KMS-11 (cell line): ENCODE measurements around the gene FAU.

Experiments
- H2AFZ ChIP-seq: fragments of 200-600 bp; sonication (generic); 2 replicates; pipeline ENCODE4 v1.6.1; 2016; ENCODE audit warnings: antibody characterized with exemption, mixed run types, low read depth
- H3K27ac ChIP-seq: fragments of 200-600 bp; sonication (generic); 2 replicates; pipeline ENCODE4 v1.6.1; 2016; ENCODE audit warnings: mild to moderate bottlenecking, mixed run types
- H3K27me3 ChIP-seq: fragments of 200-600 bp; sonication (generic); 2 replicates; pipeline ENCODE4 v1.6.1; 2017; ENCODE audit warnings: mild to moderate bottlenecking, low read depth, mixed run types, moderate library complexity; ENCODE audit not compliant: insufficient read depth
- H3K36me3 ChIP-seq: fragments of 200-600 bp; sonication (generic); 2 replicates; pipeline ENCODE4 v1.6.1; 2017; ENCODE audit warnings: mild to moderate bottlenecking, mixed run types; ENCODE audit not compliant: insufficient read depth
- H3K4me1 ChIP-seq: fragments of 200-600 bp; sonication (generic); 2 replicates; pipeline ENCODE4 v1.6.1; 2016; ENCODE audit warnings: mild to moderate bottlenecking, low read depth, mixed run types; ENCODE audit not compliant: poor library complexity, severe bottlenecking
- H3K4me2 ChIP-seq: fragments of 200-600 bp; sonication (generic); 2 replicates; pipeline ENCODE4 v1.7.0; 2016; ENCODE audit warnings: mild to moderate bottlenecking, mixed run types
- H3K4me3 ChIP-seq: fragments of 200-600 bp; sonication (generic); IDR thresholded peaks from 2 replicates; pipeline ENCODE4 v1.6.1; 2017; ENCODE audit warnings: low read depth, low read length, mixed read lengths; ENCODE audit not compliant: insufficient read depth
- H3K79me2 ChIP-seq: fragments of 200-600 bp; sonication (generic); 2 replicates; pipeline ENCODE4 v1.6.1; 2016; ENCODE audit warnings: low read depth, mixed run types; ENCODE audit not compliant: insufficient read depth
- H3K9ac ChIP-seq: fragments of 200-600 bp; sonication (generic); 2 replicates; pipeline ENCODE4 v1.6.1; 2016; ENCODE audit warnings: mild to moderate bottlenecking, mixed run types
- H4K20me1 ChIP-seq: fragments of 200-600 bp; sonication (generic); 2 replicates; pipeline ENCODE4 v1.6.1; 2016; ENCODE audit warnings: mild to moderate bottlenecking, mixed run types; ENCODE audit not compliant: insufficient read depth
- CTCF ChIP-seq: fragments of 200-600 bp; sonication (generic); conservative IDR thresholded peaks from 2 replicates; pipeline ENCODE4 v1.6.1; 2017; ENCODE audit warnings: low read depth, mild to moderate bottlenecking, antibody characterized with exemption, low read length, moderate library complexity, mixed read lengths

FAU gene

GRCh38 chr11:65085446-65085845 is 36.5 kb downstream of the FAU start:
- TF ChIP-seq CTCF: no peak
- peaks cover 79% of the 10 kb centered on the region for H3K4me1 ChIP-seq
- H3K79me2 ChIP-seq: peaks cover 52% of the 10 kb centered on the region
- peak overlapping the region; percentile 87; the same call in 1 of the 2 replicates for H3K4me2 ChIP-seq
- H3K27ac ChIP-seq: no peak overlapping the region
- no peaks in the 10 kb centered on the region for H3K27me3 ChIP-seq
- no peaks in the 10 kb centered on the region for H3K36me3 ChIP-seq
- no peak overlapping the region for H3K9ac ChIP-seq
- no peak overlapping the region for H2AFZ ChIP-seq
- H4K20me1 ChIP-seq: no peaks in the 10 kb centered on the region
- H3K4me3 ChIP-seq: no peak overlapping the region

DNA sequence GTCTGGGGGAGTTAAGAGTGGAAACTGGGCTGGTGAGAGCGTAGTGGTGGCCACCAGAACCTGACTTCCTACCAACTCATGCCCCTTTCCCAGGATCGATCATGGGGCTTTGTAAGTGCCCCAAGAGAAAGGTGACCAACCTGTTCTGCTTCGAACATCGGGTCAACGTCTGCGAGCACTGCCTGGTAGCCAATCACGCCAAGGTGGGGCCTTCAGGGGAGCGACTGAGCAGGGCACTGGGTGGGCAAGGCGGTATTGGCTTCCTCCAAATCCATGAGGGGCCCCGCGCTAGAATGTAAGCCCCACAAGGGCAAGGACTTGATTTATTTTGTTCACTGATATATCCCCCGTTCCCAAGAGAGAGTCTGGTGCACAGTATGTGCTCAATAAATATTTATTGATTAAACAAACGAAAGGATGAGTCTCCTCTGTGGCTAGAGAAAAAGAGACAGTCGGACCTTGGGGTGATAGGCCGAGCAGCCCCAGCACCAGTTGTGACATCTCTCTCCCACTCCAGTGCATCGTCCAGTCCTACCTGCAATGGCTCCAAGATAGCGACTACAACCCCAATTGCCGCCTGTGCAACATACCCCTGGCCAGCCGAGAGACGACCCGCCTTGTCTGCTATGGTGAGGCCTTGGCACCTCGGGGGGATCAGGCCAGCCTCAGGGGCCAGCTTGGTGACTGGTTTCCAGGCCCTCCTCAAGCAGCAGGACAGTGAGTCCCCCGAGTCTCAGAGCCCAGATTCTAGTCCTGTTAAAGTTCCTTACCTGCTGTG is 37.1 kb downstream of the FAU start:
- TF ChIP-seq CTCF: no peak
- Histone ChIP-seq H2AFZ (no peak overlapping the region), H3K9ac (peak overlapping the region; percentile 86), H3K4me2 (peak overlapping the region; percentile 87), H3K36me3 (no peaks in the 10 kb centered on the region), H3K4me1 (peaks cover 79% of the 10 kb centered on the region), H3K27ac (no peak overlapping the region; the same call in 1 of the 2 replicates), H4K20me1 (no peaks in the 10 kb centered on the region), H3K27me3 (no peaks in the 10 kb centered on the region), H3K4me3 (no peak overlapping the region), H3K79me2 (peaks cover 58% of the 10 kb centered on the region)

DNA sequence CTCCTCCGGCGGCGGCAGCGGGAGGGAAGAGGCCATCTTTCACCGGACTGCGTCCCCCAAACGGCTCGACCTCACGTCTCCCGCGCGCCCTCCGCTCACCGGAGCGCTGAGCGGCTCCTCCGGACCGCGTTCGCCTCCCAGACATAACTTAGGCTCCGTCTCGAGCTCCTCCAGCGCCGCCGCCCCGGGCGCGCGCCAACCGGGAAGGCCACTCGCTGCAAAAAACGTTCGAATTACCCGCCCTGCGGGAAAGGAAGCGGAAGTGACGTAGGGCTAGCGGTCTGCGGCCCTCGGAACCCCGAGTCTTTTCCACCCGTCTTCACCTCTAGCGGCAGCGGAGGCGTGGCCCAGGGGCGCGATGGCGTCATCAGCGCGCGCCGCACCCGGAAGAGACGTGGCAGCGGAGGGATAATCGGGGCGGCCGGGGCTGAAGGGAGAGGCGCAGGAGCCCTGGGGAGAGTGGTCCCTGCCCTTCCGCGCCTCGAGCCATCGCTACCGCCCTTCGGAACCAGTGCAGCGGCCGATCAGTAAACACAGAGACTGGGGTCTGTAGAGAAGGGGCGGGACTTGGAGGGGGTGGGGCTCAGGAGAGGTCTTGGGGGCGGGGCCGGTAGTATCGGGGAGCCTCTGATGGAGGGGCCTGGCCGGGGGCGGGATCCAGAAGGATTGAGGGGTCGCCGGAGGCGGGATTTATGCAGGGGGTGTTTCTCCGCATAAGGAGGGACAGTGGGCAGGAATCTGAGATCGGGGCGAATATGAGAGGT is 37.9 kb downstream of the FAU start, which contains the start of the genes CDCA5 and ZFPL1:
Gene CDCA5, minus strand, starts transcription at position 207 of the 764 bp plus-strand sequence. Its CDS starts 62 bp downstream, at position 145.
Gene ZFPL1, plus strand, starts transcription at position 389 of the 764 bp plus-strand sequence. CDS start 477 bp downstream, outside the sequence.
- 0 out of 2 replicates have a peak, but pooled peaks cover 3% of the 10 kb centered on the region for H3K36me3 ChIP-seq
- H4K20me1 ChIP-seq: no peaks in the 10 kb centered on the region
- H3K79me2 ChIP-seq: peaks cover 66% of the 10 kb centered on the region
- H3K4me2 ChIP-seq: peak within 1 kb of the TSS; percentile 100
- H3K27ac ChIP-seq: peak within 1 kb of the TSS; percentile 74
- H3K4me1 ChIP-seq: peaks cover 79% of the 10 kb centered on the region
- no peaks in the 10 kb centered on the region for H3K27me3 ChIP-seq
- peak within 1 kb of the TSS; percentile 86 for H3K9ac ChIP-seq
- H3K4me3 ChIP-seq: peak within 1 kb of the TSS; percentile 59
- H2AFZ ChIP-seq: peak within 1 kb of the TSS; percentile 31; the same call in 1 of the 2 replicates
- TF ChIP-seq CTCF: no peak

DNA sequence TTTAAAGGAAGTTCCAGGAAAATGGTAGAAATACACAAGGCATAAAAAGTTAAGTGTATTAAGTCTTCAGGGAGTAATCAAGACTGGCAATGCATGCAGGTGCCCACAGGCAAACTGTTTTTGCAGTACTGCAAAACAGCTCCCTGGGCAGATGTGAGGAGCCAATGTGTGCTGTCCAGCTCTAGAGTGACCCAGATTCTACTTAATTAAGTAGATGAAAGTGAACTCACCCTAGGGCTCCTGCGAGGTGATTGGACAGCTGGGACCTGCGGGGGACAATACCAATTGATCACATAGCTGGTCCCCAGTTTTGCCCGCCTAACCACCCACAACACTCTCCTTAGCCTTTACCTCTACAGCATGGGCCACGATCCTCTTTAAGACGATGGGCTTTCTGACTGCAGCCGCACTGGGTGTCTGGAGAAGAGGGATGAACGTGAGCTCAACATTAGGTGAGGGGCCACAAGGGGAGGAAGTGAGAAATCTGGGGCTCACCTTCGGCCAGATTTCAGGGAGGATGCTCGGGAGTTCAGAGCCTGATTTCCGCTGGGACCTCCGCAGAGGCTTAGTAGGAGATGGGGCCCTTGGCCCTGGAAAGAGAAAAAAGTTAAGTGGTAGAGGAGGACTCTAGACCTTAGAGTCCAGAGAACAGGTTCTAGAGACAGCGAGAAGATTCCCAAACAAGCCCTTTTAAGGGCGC is 38.6 kb downstream of the FAU start:
- Histone ChIP-seq H3K79me2 (peaks cover 73% of the 10 kb centered on the region), H3K4me1 (peaks cover 79% of the 10 kb centered on the region), H2AFZ (peak overlapping the region; percentile 31; the same call in 1 of the 2 replicates), H3K4me3 (peak overlapping the region; percentile 59), H3K4me2 (peak overlapping the region; percentile 100), H3K9ac (peak overlapping the region; percentile 86), H4K20me1 (no peaks in the 10 kb centered on the region), H3K36me3 (0 out of 2 replicates have a peak, but pooled peaks cover 3% of the 10 kb centered on the region), H3K27me3 (no peaks in the 10 kb centered on the region), H3K27ac (peak overlapping the region; percentile 74)
- no peak for TF ChIP-seq CTCF
